GM21717 (cell line): ENCODE results near the gene FMO1.
"Not testable (repeated sequence)": the region's sequence is repeated elsewhere in the genome, so short reads cannot be mapped to it uniquely, and the experiment has no call there.

Source experiments
- ATAC-seq: cut with Tn5 transposase; IDR thresholded peaks from one replicate; pipeline ENCODE4 v1.9.1; 2021; ENCODE audit warnings: mild to moderate bottlenecking, moderate library complexity; ENCODE audit not compliant: unreplicated experiment

The FMO1 gene

GRCh38 chr1:171248302-171248701 lies at the start of gene FMO1:
Gene FMO1, plus strand, starts transcription at chr1:171248494. Its CDS starts 9,594 bp downstream, at chr1:171258088.
- no peak for ATAC-seq

- ATAC-seq, result no peak
Observed at GRCh38 chr1:171204296-171204695, 44.0 kb upstream of the FMO1 start.

GRCh38 chr1:171206204-171206977 lies 41.9 kb upstream of the FMO1 start:
- no peak for ATAC-seq

- no peak for ATAC-seq
Observed at GRCh38 chr1:171206978-171207355, 41.3 kb upstream of the FMO1 start.

GRCh38 chr1:171207377-171207776 lies 40.9 kb upstream of the FMO1 start:
- no peak for ATAC-seq

- ATAC-seq, result no peak
Observed at GRCh38 chr1:171210355-171210754, 37.9 kb upstream of the FMO1 start.

- no peak for ATAC-seq
Observed at GRCh38 chr1:171212607-171213351, 35.5 kb upstream of the FMO1 start.

- ATAC-seq, result no peak
Observed at GRCh38 chr1:171213559-171214454, 34.5 kb upstream of the FMO1 start.

GRCh38 chr1:171217658-171218443 lies 30.4 kb upstream of the FMO1 start:
- ATAC-seq, result no peak

- no peak for ATAC-seq
Observed at GRCh38 chr1:171218661-171219060, 29.6 kb upstream of the FMO1 start.

GRCh38 chr1:171219346-171220080 lies 28.8 kb upstream of the FMO1 start:
- no peak for ATAC-seq

GRCh38 chr1:171220081-171220420 lies 28.2 kb upstream of the FMO1 start:
- ATAC-seq, result no peak

GRCh38 chr1:171220581-171221054 lies 27.7 kb upstream of the FMO1 start:
- ATAC-seq, result no peak

- ATAC-seq, result no peak
Observed at GRCh38 chr1:171221665-171222591, 26.4 kb upstream of the FMO1 start.

GRCh38 chr1:171222936-171223335 lies 25.4 kb upstream of the FMO1 start:
- no peak for ATAC-seq

GRCh38 chr1:171224257-171224656 lies 24.0 kb upstream of the FMO1 start:
- not testable (repeated sequence) for ATAC-seq

GRCh38 chr1:171226747-171227370 lies 21.4 kb upstream of the FMO1 start:
- peak; percentile 95 for ATAC-seq

- ATAC-seq, result no peak
Observed at GRCh38 chr1:171231326-171231725, 17.0 kb upstream of the FMO1 start.
